Prostate gland (tissue), 2 donors: ENCODE data around the gene LARP7.

Source experiments
- POLR2AphosphoS5 ChIP-seq: sonication (generic); formaldehyde crosslinking; IDR thresholded peaks from one replicate; pipeline ENCODE4 v1.6.1; 2017; ENCODE audit warnings: antibody characterized with exemption
- TF ChIP-seq, protein P1 (sequence below), 4 experiments: fragments of 200-600 bp in 2 of 4; fragments of 450-650 bp in 2 of 4; sonication (generic) in 2 of 4; IDR thresholded peaks; 1 replicate in 3 of 4; 2 replicates in 1 of 4; pipeline ENCODE4 v1.5.1; 2016 to 2019; ENCODE audit warnings: antibody characterized with exemption in 4 of 4, mild to moderate bottlenecking in 2 of 4, moderate library complexity in 2 of 4

DNA sequence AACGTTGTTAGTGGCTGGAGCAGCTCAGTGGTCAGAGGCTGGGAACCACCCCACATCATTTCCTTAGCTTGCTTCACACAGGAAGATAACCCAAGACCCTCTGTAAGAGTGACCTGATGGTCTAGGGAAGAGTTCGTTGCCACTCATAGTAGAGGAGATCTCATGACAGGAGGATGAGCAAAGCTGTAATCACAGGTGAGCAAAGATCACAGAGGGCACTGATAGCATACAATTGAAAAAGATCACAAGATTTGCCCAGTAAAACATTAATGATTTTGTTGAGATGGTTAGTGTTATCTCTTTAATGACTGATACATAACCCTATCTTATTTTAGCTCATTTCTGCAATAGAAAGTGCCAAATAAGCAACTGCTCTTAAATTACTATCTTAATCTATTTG is 44.1 kb downstream of the LARP7 start:
- no peak for TF ChIP-seq POLR2AphosphoS5
- TF ChIP-seq, protein P1, sequence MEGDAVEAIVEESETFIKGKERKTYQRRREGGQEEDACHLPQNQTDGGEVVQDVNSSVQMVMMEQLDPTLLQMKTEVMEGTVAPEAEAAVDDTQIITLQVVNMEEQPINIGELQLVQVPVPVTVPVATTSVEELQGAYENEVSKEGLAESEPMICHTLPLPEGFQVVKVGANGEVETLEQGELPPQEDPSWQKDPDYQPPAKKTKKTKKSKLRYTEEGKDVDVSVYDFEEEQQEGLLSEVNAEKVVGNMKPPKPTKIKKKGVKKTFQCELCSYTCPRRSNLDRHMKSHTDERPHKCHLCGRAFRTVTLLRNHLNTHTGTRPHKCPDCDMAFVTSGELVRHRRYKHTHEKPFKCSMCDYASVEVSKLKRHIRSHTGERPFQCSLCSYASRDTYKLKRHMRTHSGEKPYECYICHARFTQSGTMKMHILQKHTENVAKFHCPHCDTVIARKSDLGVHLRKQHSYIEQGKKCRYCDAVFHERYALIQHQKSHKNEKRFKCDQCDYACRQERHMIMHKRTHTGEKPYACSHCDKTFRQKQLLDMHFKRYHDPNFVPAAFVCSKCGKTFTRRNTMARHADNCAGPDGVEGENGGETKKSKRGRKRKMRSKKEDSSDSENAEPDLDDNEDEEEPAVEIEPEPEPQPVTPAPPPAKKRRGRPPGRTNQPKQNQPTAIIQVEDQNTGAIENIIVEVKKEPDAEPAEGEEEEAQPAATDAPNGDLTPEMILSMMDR (IDR thresholded peaks at IDR 0.05), result no peak
